Measurements from ENCODE around the gene EHMT1. TPM values are rescaled to one million over a fixed set of nuclear protein-coding genes. Genes with fewer than 3 reads are reported as not detected.

EHMT1 gene
- total and polyA plus RNA-seq, 2 of the 13 experiments (the other 11 are each of a cell fraction or from before 2014, with no cell fraction given): 23.0 to 27.1 TPM

DNA sequence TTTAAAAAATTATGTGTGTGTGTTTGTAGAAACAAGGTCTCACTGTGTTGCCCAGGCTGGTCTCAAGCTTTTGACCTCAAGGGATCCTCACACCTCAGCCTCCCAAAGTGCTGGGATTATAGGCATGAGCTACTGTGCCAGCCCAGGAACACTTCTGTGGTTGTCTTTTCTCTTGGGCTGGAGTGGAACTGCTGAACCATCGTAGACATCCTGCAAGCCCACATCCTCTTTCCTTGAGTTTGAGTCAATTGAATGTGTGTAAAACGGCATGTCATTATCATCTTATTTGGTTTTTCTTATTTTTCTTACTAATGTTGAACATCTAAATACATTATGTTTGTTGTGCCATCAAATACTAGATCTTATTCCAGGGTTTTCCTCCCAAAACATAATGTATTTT is 40.0 kb downstream of the EHMT1 start:
- Histone ChIP-seq H4K20me1 (ENCODE audit: insufficient read depth, low read length) (0 out of 2 replicates have a peak, but pooled peaks cover 4% of the 10 kb centered on the region), H3K4me1 (ENCODE audit: insufficient read depth, low read length) (peaks cover 7% of the 10 kb centered on the region), H3K27me3 (ENCODE audit: control insufficient read depth in 1 of 2, insufficient read depth in 2 of 2, low read length in 2 of 2) (no peaks in the 10 kb centered on the region), H3K36me3 (replicated peaks in 1 of 2; ENCODE audit: control insufficient read depth in 1 of 2, insufficient read depth in 2 of 2, low read length in 2 of 2) (peaks cover 0 to 4% of the 10 kb centered on the region in 2 experiments; a peak in 2 of 5 replicates), H3K9me3 (ENCODE audit: low read length) (no peaks in the 10 kb centered on the region), H3K79me2 (ENCODE audit: insufficient read depth, low read length) (peaks cover 55% of the 10 kb centered on the region), H3K4me3 (replicated peaks in 1 of 3; ENCODE audit: insufficient read depth in 1 of 3, low read depth in 2 of 3, low read length in 3 of 3) (no peak overlapping the region), H3K4me2 (ENCODE audit: low read depth, low read length) (no peak overlapping the region), H2AFZ (ENCODE audit: low read length) (no peak overlapping the region), H3K27ac (ENCODE audit: extremely low read length, insufficient read depth, low read length) (no peak overlapping the region), H3K9ac (ENCODE audit: insufficient read depth, low read depth, low read length) (no peak overlapping the region)
- ChIA-PET POLR2A (no interaction called here), CTCF (ENCODE audit: low intra/inter-chr PET ratio, low total read pairs) (no interaction called here)
- ATAC-seq: no peak
- in situ Hi-C loops (cut with HindIII; ENCODE audit: extremely low pct_ligation_motif_present, low pct_unique_long_range_greater_than_20kb) (no loop called here), intact Hi-C loops (cut with micrococcal nuclease; ENCODE audit: unreplicated experiment) (no loop called here)
- 100% methylated on average over 2 of the region's 2 CpGs for WGBS (ENCODE audit: low lambda C conversion rate)
- no TSS peak for BruUV-seq (replicated peaks)
- no peak for TF ChIP-seq ZFP90 (CRISPR knock-in tag; IDR thresholded peaks at IDR 0.05; ENCODE audit: borderline replicate concordance)
- TF ChIP-seq, protein P1, sequence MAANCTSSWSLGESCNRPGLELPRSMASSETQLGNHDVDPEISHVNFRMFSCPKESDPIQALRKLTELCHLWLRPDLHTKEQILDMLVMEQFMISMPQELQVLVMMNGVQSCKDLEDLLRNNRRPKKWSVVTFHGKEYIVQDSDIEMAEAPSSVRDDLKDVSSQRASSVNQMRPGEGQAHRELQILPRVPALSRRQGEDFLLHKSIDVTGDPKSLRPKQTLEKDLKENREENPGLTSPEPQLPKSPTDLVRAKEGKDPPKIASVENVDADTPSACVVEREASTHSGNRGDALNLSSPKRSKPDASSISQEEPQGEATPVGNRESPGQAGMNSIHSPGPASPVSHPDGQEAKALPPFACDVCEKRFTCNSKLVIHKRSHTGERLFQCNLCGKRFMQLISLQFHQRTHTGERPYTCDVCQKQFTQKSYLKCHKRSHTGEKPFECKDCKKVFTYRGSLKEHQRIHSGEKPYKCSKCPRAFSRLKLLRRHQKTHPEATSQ (CRISPR knock-in tag; IDR thresholded peaks at IDR 0.05; ENCODE audit: borderline replicate concordance): no peak
- TF ChIP-seq TBP (CRISPR knock-in tag; IDR thresholded peaks at IDR 0.05): no peak
- TF ChIP-seq SETDB1 (CRISPR knock-in tag; IDR thresholded peaks at IDR 0.05; ENCODE audit: borderline replicate concordance): no peak
- TF ChIP-seq, protein P2, sequence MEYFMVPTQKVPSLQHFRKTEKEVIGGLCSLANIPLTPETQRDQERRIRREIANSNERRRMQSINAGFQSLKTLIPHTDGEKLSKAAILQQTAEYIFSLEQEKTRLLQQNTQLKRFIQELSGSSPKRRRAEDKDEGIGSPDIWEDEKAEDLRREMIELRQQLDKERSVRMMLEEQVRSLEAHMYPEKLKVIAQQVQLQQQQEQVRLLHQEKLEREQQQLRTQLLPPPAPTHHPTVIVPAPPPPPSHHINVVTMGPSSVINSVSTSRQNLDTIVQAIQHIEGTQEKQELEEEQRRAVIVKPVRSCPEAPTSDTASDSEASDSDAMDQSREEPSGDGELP (IDR thresholded peaks at IDR 0.05; ENCODE audit: borderline replicate concordance, low read depth): no peak
- TF ChIP-seq FOSL2 (CRISPR knock-in tag; IDR thresholded peaks at IDR 0.05): no peak
- no peak for TF ChIP-seq ZMYM3 (CRISPR knock-in tag; IDR thresholded peaks at IDR 0.05)
- TF ChIP-seq ZNF839 (CRISPR knock-in tag; IDR thresholded peaks at IDR 0.05; ENCODE audit: borderline replicate concordance): no peak
- TF ChIP-seq IKZF1 (IDR thresholded peaks at IDR 0.05): no peak
- no peak for TF ChIP-seq FIP1L1 (IDR thresholded peaks at IDR 0.05; ENCODE audit: borderline replicate concordance, insufficient read depth, low read depth, low read length)
- TF ChIP-seq MBD4 (IDR thresholded peaks at IDR 0.05; ENCODE audit: borderline replicate concordance, low read length): no peak
- TF ChIP-seq DPF2 (CRISPR knock-in tag; IDR thresholded peaks at IDR 0.05; ENCODE audit: borderline replicate concordance, low read depth): no peak
- TF ChIP-seq, protein P3, sequence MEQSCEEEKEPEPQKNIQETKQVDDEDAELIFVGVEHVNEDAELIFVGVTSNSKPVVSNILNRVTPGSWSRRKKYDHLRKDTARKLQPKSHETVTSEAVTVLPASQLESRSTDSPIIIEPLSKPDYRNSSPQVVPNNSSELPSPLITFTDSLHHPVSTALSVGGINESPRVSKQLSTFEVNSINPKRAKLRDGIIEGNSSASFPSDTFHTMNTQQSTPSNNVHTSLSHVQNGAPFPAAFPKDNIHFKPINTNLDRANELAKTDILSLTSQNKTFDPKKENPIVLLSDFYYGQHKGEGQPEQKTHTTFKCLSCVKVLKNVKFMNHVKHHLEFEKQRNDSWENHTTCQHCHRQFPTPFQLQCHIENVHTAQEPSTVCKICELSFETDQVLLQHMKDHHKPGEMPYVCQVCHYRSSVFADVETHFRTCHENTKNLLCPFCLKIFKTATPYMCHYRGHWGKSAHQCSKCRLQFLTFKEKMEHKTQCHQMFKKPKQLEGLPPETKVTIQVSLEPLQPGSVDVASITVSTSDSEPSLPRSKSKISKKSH (CRISPR knock-in tag; IDR thresholded peaks at IDR 0.05; ENCODE audit: borderline replicate concordance): no peak
- TF ChIP-seq, protein P4, sequence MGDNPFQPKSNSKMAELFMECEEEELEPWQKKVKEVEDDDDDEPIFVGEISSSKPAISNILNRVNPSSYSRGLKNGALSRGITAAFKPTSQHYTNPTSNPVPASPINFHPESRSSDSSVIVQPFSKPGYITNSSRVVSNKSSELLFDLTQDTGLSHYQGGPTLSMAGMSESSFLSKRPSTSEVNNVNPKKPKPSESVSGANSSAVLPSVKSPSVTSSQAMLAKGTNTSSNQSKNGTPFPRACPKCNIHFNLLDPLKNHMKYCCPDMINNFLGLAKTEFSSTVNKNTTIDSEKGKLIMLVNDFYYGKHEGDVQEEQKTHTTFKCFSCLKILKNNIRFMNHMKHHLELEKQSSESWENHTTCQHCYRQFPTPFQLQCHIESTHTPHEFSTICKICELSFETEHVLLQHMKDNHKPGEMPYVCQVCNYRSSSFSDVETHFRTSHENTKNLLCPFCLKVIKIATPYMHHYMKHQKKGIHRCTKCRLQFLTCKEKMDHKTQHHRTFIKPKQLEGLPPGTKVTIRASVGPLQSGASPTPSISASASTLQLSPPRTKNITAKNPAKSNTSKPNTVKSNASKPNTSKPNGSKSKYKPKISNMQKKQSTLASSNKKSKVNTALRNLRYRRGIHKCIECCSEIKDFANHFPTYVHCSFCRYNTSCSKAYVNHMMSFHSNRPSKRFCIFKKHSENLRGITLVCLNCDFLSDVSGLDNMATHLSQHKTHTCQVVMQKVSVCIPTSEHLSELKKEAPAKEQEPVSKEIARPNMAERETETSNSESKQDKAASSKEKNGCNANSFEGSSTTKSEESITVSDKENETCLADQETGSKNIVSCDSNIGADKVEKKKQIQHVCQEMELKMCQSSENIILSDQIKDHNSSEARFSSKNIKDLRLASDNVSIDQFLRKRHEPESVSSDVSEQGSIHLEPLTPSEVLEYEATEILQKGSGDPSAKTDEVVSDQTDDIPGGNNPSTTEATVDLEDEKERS (CRISPR knock-in tag; IDR thresholded peaks at IDR 0.05): no peak
- DNase-seq (ENCODE audit: low spot score): no peak
- FAIRE-seq: no peak

Data from HepG2 (cell line).